Bone marrow (tissue), 2 donors: ENCODE results near the gene EIF2AK3.
"Not testable (repeated sequence)": the region's sequence is repeated elsewhere in the genome, so short reads cannot be mapped to it uniquely, and the experiment has no call there.

Experiments
- DNase-seq, 2 donors: peaks; one replicate each; lab custom pipeline; 2025; lab: John Stamatoyannopoulos, UW

The EIF2AK3 gene

DNA sequence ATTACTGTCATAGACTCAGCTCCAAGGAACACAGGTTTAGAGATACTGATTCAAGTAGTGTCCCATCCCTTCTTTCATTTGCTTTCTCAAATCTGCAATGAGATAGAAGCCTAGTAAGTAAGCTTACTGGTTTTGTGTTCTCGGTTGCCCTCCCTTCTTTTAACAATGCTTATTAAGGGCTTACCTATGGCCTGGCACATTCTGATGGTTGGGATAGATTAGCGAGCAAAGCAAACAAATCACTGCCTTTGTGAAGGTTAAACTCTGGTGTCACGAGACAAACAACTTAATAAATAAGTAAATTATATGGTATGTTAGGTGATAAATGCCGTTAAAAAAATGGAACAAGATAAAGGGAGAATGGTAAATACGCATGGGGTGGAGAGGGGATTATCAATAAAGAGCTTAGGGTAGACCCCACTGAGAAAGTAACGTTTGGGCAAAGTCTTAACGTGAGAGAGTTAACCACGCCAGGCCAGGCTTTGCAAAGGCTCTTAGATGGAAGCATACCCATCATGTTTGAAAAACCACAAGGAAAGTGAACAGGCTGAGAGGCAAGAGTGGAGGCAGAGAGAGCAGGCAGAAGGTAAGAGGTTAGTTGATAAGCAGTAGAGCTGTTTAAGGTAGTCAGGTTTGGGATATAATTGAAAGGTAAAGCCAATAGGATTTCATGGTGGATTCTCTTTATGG is 31.0 kb downstream of the EIF2AK3 start:
- DNase-seq, result no peak

DNA sequence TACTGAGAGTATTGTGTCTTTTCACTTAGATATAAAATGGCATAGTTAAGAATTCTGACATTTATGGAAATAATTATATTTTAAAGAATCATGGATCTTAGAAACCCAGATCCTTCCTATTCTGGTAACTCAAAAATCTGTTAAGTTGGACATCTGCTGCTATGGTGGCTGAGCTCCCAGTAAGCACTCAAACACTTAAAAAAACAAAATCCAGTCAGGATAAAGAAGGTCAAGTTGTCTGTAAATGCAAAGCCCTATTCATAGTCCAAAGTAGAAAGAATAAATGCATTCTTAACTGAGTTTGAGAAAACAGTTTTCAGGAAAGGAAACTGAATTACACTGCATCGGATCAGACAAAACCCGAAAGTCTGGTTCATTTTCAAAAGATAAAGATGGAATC is 35.6 kb downstream of the EIF2AK3 start:
- DNase-seq, result no peak

DNA sequence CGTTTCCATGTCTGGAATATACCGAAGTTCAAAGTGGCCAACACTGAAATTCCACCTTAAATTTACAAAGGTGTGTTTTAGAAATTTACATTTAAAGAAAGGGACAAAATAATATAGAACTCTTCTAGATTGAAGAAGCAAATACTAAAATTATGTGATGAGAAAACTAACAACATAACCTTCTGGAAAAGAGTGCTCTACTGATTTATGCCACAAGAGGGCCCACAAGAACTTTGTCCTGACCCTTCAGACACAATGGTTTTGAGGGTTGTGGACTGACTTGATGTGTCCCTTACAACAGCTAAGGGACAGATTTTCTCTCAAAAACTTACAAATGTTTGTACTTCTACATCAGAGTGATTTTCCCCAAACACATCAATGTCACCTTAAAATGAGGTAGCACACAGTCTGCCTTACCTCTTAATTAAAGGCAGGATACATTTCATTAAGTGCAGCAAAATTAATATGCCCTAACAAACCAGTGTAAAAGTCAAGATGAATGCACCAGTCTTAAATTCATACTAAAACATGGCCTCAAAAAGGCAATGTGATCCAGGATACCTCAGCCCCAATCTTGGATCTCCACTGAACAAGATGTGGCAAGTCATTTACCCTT is 36.2 kb downstream of the EIF2AK3 start:
- peak in 1 of 2 donors; percentile 58 for DNase-seq

DNA sequence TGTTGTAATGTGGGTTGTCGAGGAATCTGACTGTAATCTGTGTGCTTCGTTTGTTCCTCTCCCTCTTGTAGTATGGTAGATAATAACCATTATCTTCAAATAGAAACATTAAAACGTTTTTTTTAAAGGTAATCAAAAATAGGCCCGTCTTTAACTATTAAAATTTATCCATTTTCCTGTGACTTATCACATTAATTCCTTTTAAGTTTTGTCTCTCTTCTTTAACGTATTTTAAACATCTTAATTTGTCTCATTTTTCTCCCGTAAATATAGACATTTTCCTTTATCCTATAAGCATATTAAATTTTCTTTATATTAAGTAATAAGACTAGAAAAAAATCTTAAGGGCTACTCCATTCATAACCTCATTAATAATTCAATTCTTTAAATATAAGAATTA is 41.3 kb downstream of the EIF2AK3 start:
- no peak for DNase-seq

DNA sequence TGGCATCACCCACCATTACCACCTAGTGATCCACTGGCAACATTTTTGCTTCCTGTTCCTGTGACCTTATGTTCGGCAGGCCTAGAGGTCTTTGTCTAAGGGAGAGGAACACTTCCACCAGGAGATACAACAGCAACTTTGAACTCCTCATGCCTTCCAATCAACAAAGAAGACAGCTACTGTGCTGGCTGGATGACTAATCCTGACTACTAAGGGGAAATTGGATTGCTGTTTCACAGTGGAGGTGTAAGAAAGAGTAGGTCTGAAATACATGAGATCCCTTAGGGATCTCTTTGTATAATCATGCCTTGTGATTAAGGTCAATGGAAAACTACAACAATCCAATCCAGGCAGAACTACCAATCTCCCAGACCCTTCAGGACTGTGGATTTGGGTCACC is 45.2 kb downstream of the EIF2AK3 start:
- no peak for DNase-seq

DNA sequence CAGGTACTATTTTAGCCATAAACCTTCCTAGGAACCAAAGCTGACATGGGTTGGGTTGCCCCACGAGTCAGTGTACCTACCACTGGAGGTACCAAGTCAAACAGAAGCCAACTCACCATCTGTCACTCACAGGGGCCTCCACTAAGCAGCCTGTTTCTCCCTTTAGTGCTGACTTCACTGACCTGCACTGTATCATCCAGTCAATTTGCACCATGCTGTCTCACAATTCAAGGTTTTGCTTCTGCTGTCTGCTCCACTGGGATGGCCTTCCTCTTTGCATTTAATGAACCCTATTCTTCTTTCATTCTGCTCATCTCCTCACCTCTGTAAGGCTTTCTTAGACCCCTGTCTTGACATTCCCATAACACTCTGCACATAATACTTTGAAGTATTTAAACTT is 47.2 kb downstream of the EIF2AK3 start:
- DNase-seq, result no peak

DNA sequence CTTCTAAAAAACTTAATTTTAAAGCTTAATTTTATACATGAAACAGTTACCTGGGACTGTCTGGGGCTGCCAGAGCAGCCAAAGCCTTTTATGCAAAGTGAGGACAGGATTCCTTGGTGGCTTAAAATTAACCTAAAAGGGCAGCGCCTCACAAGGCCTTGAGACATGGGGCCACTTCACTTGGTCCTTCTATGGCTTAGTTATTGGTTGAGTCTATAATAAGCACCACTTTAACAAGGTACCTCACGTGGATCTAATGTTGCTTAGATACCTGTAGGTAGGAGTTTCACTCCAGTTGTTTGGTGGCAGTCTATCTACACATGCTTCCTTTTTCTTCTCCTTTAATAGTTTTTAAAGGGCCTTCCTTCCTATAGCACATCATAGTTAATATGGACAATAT is 51.6 kb downstream of the EIF2AK3 start:
- DNase-seq, result no peak

DNA sequence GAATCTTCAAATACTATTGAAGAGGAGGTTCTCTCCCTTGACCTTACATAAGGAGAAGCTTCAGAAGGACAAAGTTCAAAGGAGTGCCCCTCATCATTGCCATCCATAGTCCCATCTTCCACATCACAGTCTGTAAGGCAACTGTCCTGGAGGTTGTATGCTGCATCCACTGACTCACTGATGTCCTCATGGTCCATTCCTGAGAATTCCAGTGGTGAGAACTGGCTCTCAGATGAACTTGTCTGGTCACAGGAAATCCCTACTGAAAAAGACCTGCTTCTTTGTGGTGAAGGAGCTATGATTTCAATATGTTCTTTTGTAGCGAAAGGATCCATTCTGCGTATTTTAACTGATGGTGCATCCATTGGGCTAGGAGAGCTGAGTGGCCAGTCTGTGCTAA is 52.2 kb downstream of the EIF2AK3 start:
- no peak for DNase-seq

DNA sequence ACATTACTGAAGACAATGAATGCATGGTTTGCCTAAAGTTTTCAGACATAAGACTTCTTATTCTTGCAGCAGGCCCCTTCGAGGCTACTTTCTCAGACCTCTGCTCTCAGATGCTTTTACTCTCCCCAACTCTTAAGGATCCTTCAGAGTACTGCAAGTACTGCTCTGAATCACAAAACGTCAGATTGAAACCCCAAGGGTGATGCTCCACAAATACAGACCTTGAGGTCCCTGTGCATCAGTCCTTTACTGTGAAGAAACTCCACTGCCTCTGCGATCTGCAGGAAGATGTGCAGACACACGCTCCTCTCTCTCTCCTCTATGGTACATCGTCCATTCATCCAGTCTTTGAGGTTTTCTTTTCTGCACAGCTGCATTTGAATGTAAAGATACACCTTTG is 52.8 kb downstream of the EIF2AK3 start:
- no peak for DNase-seq

DNA sequence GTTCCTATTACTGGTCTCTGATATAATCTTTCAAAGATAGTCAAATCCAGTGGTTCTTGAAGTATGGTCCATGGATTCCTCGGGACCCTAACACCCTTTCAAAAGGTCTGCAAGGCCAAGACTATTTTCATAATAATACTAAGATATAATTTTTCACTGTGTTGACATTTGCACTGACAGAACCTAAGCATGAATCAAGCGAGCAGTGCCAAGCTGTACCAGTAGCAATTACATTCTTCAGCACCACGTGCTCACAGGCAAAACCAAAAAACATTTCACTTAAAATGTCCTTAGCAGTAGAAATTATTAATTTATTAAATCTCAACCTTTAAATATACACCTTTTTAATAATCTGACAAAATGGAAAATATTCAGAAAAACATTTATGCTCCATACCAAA is 59.1 kb downstream of the EIF2AK3 start:
- no peak for DNase-seq

DNA sequence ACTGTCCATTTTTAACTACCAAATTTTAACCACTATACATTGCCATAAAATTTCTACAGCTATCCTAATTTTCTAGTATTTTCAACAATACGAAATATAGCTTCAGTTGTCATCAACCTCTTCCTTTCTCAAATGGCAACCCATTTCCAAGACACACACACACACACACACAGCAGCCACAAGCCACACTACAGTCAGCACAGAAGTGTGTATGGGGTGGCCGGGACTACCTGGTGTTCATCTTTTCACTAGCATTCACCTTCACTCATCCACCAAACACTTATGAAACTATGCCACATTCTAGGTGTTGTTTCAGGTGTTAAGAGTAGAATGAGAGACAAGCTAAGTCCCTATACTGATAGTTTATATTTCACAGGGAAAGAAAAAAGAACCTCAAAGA is 62.9 kb downstream of the EIF2AK3 start:
- DNase-seq, result no peak

DNA sequence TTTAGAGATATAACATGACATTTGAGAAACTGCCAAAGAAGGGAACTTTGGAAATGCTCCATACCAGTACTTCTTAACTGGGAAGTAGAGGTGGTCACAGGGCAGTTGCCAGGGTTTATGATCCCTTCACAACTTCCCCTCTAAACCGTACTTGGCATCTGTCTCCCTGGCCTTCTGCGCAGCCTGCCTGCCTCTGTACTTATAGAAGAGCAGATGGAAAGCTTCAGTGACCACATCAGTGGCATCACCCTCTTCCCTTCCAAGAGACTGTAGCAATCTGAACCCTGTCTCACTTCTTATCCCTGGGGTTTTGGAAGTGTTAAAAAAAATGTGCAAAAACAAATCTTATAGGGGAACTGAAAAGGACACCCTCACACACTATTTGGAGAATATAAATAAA is 64.1 kb downstream of the EIF2AK3 start:
- DNase-seq, result no peak

DNA sequence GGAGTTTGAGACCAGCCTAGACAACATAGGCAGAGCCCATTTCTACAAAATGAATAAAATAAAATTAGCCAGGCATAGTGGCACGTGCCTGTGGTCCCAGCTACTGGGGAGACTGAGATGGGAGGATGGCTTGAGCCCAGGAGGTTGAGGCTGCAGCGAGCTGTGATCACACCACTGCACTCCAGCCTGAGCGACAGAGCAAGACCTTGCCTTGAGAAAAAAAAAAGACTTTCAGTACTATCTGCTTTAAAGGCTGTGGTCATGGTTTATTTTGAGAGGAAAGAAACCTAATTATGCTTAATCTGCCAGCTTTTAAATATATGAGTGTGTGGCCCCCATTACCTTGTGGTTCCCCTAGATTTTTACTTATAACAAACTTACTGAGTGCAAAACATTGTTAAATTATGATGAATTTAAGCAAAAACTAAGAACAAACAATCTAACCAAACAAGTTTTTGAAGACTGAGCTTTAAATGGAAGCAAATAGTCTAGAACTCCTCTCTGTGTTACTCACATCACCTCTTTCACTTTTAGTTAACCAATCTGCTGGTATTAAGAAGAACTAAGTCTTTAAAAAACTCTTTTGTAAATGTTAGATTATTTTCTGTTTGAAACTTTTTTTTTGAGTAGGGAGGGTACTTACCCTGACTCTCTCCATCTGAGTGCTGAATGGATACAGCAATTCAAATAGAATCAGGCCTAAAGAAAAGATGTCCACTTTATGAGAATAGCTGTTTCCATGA is 65.4 kb downstream of the EIF2AK3 start:
- no peak for DNase-seq

DNA sequence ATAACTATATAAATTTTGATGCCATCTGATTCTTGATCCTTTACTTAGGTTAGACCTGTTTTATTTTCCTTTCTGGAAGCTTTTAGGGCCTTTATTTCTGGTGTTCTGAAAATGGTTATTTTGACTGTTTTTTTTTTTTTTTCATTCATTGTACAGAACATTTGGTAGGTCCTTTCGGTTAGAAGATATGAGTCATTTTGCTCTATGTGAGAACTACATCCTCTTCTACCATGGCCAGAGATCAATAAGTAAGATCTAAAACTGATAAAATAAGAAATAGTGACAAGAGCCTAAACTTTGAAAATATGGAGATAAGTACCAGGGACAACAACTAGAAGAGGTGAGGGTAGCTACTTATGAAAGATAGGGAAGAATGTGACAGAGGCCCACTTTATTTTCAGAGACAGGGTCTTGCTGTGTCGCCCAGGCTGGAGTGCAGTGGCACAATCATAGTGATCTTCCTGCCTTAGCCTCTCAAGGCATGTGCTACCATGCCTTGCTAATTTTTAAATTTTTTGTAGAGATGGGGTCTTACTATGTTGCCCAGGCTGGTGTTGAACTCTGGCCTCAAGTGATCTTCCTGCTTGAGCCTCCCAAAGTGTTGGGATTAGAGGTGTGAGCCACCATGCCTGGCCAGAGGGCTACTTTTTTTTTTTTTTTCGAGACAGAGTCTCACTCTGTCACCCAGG is 66.5 kb downstream of the EIF2AK3 start:
- DNase-seq, result no peak

DNA sequence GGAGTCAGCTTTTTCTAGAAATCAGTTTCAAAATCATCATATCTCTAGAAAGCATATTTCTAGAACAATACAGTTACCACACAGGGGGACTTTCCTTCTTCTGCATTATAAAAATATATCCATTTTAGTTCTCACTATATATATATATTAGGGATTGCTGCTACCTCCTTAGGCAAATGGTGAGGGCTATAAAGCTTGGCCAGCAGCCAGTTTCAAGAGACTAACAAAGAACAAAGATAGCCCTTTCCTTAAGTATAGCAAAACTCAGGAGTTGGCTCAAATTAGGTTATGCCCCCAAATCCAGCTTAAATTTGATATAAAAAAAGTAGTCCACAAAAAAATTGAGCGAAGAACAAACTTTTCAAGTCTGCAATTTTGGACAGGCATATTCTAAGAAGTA is 70.0 kb downstream of the EIF2AK3 start:
- DNase-seq, result no peak

DNA sequence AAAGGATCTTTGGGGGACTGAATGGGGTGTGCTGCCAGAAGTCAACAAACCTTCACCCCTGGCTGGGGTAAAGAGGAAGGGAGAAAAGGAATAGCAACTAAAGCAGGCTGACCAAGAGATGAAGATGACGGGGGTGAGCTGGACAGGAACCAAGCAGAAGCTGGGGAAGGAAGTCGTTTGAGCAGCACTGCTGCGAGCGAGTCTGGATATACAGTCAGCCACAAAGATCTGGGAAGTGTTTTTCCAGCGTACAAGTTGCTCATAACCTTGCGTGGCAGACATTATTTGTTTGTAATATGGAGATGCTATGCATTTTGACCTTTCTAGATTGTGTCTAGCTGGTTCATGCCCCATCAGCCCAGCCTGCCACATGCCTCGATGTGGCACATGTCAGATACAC is 71.2 kb downstream of the EIF2AK3 start:
- DNase-seq, result no peak

DNA sequence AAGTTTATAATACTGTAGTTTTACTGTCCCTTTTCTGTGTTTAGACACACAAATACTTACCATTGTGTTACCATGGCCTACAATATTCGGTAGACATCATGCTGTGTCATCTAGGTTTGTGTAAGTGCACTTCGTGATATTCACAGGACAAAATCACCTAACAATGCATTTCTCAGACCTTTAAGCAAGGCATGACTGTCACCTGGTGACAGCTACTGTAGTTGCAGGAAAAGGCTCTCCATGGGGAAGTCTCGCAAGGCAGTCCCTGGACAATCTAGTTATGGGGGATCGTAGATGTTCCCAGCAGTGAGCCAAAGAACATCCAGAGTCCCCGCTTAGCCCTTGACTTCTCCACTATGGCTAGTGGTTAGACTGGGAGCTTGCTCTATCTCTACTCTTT is 73.1 kb downstream of the EIF2AK3 start:
- no peak for DNase-seq

DNA sequence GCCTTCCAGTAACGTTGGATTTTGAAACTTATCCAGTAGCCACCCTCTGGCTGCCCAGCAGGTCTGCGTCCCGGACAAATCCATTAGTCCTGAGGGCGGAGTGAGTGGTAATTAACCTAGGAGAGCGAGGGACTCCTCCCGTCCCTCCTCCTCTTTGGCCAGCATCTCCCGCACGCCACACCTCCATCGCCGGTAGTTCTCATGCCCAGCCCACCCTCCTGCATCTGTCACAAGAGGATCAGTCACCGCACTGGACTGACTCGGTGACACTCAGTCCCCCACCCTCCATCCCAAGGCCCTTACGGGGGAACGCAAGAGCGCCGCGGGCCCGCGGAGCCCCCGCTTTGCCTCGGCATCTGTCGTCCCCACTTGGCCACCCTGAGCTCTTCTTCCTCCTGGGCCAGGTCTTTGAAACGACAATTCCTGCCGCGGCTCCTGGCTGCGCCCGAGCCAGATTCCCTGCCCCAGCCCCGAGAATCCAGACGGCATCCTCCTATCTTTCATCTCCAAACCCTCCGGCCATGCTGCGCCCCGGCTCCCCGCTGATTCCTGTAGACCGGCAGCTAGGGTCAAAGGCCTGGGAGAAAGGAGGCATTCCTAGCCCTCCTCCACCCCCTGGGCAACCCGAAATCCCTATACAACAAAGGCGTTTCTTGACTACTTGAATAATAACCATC is 77.5 kb downstream of the EIF2AK3 start:
- no peak for DNase-seq

DNA sequence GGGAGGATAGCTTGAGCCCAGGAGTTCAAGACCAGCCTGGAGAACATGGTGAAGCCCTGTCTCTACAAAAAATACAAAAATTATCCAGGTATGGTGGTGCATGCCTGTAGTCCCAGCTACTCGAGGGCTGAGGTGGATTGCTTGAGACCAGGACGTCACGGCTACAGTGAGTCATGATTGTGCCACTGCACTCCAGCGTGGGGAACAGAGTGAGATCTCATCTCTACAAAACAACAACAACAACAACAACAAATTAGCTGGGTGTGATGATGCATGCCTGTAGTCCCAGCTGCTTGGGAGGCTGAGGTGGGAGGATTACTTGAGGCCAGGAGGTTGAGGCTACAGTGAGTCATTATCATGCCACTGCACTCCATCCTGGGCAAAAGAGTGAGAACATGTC is 81.0 kb downstream of the EIF2AK3 start:
- DNase-seq, result not testable (repeated sequence)

DNA sequence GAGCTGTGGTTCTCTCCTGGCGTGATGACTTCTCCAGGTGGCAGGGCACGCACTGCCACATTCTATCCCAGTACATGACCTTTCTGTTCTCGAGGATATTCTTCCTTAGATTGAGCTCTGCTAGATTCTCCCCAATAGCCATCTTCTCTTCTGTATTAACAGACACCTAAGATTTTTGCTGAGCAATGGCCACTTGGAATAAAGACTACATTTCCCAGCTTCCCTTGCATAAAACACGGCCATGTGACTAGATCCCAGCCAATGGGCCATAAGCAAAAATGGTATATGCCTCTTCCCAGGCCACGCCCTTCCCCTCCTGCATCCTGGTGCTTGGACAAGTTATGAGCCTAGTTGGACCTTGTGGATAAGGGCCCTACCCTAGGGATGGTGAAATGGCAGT is 82.1 kb downstream of the EIF2AK3 start:
- DNase-seq, result no peak

DNA sequence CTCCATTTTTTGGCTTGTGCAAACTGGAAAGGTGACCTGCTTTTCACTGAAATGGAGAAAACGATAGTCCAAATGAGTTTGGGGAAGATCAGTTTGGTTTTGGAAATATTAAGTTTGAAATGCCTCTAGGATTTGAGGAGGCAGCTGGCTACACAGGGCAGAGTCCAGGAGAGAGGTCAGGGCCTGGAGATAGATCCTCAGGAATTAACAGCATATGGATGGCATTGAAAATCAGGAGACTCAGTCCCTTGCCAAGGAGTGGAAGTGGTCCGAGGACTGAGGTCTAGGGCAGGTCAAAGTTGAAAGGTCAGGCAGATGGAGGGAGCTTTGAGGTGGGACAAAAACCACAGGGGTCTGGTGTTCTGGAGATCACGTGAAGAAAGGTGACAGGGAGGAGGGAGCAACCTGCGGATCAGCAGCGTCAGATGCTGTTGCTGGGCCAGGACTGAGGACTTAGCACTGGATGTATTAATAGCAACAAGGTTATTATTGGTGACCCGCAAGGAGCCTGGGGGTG is 83.7 kb downstream of the EIF2AK3 start:
- no peak for DNase-seq

DNA sequence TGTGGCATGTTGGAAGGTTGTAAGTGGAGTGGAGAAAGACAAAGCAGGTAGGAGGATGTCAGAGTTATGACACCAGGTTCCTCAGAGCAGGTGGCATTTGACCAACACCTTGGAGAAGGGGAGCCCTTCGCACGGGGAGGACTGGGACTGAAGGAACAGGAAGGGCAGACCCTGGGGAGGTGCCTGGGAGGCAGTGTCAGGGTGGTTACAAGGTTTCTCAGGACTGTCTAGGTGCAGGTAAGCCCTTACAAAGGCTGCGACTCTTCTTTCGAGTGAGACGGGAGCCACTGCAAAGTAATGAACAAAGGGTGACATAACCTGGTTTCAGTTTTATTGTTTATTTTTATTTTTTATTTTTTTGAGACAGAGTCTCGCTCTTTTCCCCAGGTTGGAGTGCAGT is 84.6 kb downstream of the EIF2AK3 start:
- DNase-seq, result no peak
